Measurements from ENCODE around the gene S100Z.

DNA sequence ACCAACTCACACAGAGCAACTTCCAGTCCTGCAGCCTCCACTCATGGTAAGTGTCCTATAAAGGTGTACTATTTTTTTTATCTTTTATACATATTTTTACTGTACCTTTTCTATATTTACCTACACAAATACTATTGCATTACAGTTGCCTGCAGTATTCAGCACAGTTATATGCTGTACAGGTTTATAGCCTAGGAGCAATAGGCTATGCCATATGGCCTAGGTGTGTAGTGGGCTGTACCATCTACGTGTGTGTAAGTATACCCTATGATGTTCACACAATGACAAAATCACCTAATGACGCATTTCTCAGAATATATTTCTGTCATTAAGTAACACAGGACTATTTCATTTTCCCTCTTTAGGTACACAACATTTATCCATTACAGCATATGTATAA lies 16.7 kb downstream of the S100Z start:
- TF ChIP-seq ZNF274 (IDR thresholded peaks at IDR 0.05; ENCODE audit: low read depth, low read length) (no peak), YY1 (IDR thresholded peaks at IDR 0.05; ENCODE audit: insufficient read depth, insufficient read length) (no peak)

Data from NT2/D1 (cell line).